ENCODE results near the gene MYDGF.

- TF ChIP-seq, protein P1, sequence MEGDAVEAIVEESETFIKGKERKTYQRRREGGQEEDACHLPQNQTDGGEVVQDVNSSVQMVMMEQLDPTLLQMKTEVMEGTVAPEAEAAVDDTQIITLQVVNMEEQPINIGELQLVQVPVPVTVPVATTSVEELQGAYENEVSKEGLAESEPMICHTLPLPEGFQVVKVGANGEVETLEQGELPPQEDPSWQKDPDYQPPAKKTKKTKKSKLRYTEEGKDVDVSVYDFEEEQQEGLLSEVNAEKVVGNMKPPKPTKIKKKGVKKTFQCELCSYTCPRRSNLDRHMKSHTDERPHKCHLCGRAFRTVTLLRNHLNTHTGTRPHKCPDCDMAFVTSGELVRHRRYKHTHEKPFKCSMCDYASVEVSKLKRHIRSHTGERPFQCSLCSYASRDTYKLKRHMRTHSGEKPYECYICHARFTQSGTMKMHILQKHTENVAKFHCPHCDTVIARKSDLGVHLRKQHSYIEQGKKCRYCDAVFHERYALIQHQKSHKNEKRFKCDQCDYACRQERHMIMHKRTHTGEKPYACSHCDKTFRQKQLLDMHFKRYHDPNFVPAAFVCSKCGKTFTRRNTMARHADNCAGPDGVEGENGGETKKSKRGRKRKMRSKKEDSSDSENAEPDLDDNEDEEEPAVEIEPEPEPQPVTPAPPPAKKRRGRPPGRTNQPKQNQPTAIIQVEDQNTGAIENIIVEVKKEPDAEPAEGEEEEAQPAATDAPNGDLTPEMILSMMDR (conservative IDR thresholded peaks at IDR 0.05; ENCODE audit: low read length), result no peak
- TF ChIP-seq EZH2phosphoT487 (IDR thresholded peaks at IDR 0.05; ENCODE audit: borderline replicate concordance, low read depth, low read length), result no peak
Measured at GRCh38 chr19:4703671-4704316, 33.7 kb upstream of the MYDGF start.
